ENCODE data around the gene ALDH1L1.
A peak's percentile ranks its signal among the peaks of the same experiment; 100 is the strongest.

The ALDH1L1 gene

DNA sequence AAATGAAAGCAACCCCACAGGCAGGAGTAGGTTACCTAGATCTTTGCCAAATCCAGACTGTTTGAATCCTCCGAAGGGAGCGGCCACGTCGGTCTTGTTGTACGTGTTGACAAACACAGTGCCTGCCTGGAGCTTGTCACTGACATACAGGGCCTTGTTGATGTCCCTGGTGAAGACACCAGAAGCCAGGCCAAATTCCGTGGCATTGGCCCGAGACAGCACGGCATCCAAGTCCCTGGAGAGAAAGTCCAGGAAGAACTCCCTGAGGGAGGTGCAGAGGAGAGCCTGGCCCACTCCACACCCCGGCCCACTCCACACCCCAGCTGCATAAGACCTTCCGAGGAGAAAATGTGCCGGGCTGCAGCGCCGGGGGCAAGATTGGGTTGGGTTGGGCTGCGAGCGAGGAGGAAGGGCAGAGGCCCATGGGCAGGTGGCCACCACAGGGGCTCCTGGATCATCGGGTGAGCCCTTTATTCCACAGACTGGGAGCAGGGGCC lies 74.6 kb downstream of the ALDH1L1 start:
- H3K4me3 ChIP-seq (ENCODE audit: low read depth, low read length): no peak overlapping the region
- TF ChIP-seq, protein P1, sequence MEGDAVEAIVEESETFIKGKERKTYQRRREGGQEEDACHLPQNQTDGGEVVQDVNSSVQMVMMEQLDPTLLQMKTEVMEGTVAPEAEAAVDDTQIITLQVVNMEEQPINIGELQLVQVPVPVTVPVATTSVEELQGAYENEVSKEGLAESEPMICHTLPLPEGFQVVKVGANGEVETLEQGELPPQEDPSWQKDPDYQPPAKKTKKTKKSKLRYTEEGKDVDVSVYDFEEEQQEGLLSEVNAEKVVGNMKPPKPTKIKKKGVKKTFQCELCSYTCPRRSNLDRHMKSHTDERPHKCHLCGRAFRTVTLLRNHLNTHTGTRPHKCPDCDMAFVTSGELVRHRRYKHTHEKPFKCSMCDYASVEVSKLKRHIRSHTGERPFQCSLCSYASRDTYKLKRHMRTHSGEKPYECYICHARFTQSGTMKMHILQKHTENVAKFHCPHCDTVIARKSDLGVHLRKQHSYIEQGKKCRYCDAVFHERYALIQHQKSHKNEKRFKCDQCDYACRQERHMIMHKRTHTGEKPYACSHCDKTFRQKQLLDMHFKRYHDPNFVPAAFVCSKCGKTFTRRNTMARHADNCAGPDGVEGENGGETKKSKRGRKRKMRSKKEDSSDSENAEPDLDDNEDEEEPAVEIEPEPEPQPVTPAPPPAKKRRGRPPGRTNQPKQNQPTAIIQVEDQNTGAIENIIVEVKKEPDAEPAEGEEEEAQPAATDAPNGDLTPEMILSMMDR (IDR thresholded peaks at IDR 0.05; ENCODE audit: borderline replicate concordance, insufficient read depth, low read depth, low read length): no peak

DNA sequence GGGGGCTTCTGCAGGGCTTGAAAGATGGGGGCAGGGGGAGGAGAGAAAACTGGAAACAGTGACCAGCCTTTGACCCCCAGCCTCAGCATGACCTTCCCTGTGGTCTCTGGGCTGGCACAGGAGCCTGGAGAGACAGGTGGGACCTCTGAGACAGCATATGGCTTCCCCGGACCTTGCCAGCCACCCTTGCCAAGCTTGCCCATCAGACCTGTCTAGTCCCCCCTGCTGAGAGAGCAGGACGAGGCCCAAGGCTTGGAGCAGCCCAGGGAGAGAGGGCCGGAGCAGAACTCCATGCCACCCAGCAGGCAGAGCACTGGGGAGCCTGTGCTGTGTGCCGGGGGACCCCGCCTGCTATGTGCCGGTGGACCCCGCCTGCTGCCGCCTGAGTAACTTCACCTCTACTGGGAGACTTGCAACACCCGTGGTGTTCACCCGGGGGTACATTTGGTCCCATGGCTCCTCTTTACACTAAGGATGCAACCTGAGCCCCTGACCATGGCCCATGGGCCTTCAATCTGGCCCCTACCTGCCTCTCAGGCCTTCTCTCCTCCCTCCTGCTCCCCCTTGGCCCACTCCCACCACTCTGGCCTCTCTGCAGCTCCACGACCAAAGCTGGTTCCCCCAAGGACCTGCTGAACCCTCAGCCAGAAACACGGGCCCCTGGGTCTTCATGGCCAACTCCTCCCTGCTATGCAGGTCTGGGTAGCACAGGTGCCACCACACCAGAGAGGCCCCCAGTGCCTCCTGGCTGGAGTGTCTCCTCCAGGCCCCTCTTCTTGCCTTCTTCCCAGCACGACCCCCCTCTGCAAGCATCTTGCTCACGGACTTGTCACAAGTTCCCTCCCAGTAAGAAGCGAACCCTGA lies 75.4 kb downstream of the ALDH1L1 start:
- TF ChIP-seq, protein P1 (IDR thresholded peaks at IDR 0.05; ENCODE audit: borderline replicate concordance, insufficient read depth, low read depth, low read length): no peak
- no peak overlapping the region for H3K4me3 ChIP-seq (ENCODE audit: low read depth, low read length)

DNA sequence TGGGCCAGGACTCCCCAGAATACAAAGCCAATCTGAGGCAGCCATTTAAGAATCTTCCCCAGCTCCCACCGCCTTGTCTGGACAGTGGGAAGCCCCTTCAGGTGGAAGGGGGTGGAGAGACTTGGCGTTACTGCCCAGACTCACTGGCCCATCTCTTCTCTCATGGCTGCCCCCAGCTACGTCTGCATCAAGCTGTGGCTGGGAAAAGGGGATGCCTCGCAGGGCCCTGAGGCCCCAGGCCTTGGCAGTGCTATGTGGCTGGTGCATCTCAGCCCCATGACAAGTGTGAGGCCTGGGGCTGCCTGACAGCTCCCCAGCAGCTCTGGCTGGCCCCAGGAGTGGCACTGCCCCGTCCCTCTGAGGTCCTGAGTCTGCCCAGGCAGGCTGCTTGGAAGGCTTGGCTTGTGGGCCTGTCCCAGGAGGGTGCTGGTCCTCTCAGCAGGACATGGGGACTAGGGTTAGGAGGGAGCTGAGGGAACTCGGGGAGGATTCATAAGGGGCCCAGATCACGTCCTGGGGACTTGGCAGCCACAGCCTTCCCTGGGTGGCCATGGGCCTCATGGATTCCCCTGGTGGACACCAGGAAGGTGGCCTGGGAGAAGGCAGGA lies 76.3 kb downstream of the ALDH1L1 start:
- no peak overlapping the region for H3K4me3 ChIP-seq (ENCODE audit: low read depth, low read length)
- TF ChIP-seq, protein P1 (IDR thresholded peaks at IDR 0.05; ENCODE audit: borderline replicate concordance, insufficient read depth, low read depth, low read length): no peak

DNA sequence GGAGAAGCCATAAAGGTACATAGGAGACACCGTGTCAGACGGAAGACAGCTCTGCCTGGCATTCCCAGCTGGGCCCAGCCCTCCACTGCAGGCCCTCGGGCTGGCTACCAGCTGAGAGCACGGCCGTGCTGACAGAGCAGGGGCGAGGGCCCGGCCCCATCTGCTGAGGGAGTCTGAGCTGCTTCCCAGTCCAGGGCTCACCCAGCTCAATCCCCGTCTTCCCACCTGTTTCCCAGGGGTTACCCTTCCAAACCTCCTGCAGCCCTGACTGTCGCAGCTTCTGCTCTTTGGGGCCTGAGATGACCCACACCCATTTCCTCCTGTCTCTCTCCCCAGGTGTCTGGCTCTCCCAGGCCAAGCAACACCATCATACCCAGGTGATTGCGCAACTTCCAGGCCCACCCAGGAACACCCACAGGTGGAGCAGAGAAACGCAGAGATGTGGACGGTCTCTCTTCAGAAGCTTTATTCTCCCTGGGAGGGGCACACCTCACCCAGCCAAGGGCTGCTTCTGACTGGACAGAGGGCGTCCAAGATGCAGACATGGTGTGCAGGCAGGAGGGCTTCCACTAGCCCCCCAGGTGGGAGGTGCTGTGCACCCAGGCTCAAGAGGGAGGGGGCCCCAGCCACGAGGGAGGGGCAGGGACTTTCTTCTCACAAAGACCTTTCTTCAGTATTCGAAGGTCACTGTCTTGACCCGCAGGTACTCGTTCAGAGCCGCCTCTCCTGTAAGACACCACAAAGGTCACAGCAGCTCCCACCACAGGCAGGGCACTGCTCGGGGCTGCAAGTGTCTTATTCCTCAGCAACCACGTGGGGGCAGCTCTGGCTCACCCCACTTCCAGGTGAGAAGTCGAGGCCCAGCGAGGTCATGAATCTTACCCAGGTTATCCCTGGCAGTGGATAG lies 77.0 kb downstream of the ALDH1L1 start:
- H3K4me3 ChIP-seq (ENCODE audit: low read depth, low read length): no peak overlapping the region
- TF ChIP-seq, protein P1 (IDR thresholded peaks at IDR 0.05; ENCODE audit: borderline replicate concordance, insufficient read depth, low read depth, low read length): peak; percentile 29; the same call in 1 of the 2 replicates

DNA sequence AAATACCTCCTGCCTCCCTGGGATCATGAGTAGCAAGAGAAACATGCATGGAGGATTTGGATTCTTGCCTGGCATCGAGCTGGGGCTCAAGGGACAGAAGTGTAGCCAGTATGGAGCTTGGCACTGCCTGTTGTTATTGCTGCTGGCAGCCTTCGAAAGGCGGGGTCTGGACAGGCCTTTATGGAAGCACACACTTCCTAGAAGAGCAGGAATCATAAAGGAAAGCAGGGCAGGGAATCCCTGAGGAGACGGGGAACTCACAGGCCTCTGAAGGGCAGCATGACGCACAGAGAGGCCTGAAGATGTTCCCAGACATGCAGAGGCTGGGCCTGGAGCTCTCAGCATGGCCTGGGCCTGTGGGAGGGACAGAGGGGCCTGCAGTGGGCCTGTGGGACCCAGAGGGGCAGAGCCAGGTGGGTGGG lies 77.8 kb downstream of the ALDH1L1 start:
- no peak overlapping the region for H3K4me3 ChIP-seq (ENCODE audit: low read depth, low read length)
- TF ChIP-seq, protein P1 (IDR thresholded peaks at IDR 0.05; ENCODE audit: borderline replicate concordance, insufficient read depth, low read depth, low read length): no peak

DNA sequence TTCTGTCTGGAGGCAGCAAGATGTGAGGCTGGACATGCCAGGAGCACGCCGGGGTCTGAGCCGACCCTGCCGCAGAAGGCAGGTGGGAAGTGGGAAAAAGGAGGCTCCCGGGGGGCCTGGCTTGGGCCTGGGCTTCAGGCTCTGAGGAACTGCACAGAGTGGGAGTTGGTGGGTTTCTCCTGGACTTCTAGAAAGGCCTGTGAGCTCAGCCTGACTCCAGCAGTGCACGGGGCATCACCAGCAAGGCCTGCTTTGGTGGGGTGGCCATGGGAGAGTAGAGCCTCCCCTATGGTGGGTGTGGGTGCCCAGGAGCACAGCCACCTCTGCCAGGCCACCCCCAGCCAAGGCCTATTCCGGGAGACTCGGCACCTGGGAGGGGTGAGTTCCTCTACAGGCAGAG lies 78.4 kb downstream of the ALDH1L1 start:
- H3K4me3 ChIP-seq (ENCODE audit: low read depth, low read length): no peak overlapping the region
- TF ChIP-seq, protein P1 (IDR thresholded peaks at IDR 0.05; ENCODE audit: borderline replicate concordance, insufficient read depth, low read depth, low read length): no peak
